H1 (cell line): ENCODE measurements around the gene NNMT. TPM values are rescaled to one million over a fixed set of nuclear protein-coding genes. Genes with fewer than 3 reads are reported as not detected.

Experiments
- ATF2 ChIP-seq: IDR thresholded peaks from 2 replicates; pipeline ENCODE4 v1.6.1; 2012; ENCODE audit warnings: low read length, inconsistent platforms
- MAFK ChIP-seq: IDR thresholded peaks from 2 replicates; pipeline ENCODE4 v1.6.1; 2012; ENCODE audit warnings: low read depth, mild to moderate bottlenecking, improper control_type of control experiment, low read length
- polyA plus RNA-seq, 7 experiments: library from polyadenylated mRNA; depleted of rRNA in 3 of 7; stranded (reverse) in 5 of 7; unstranded in 2 of 7; fragments of >200 nt in 5 of 7; fragments of 200-250 nt in 2 of 7; gene quantifications; 1 replicate in 5 of 7; 2 replicates in 1 of 7; 4 replicates in 1 of 7; pipeline versions ENCODE4 v1.2.1 to v1.2.3, GENCODE V29; 2011 to 2013; ENCODE audit warnings: missing spikeins in 2 of 7, mixed read lengths in 2 of 7
- total RNA-seq: library from RNA; stranded (reverse); fragmentation: NEBNext Ultra II Directional; extraction: Animal tissue kit (Norgen Biotek cat#: 25700); gene quantifications from 2 replicates; pipeline ENCODE4 v1.2.1, GENCODE V29; 2021

NNMT gene
- total and polyA plus RNA-seq, 2 of the 8 experiments (the other 6 are each of a cell fraction or from before 2014, with no cell fraction given) = not detected

GRCh38 chr11:114272311-114272710, 23.9 kb upstream of the NNMT start (continued):
- no peak for TF ChIP-seq ATF2
- TF ChIP-seq MAFK = no peak
